Measurements from ENCODE around the gene GAS2L2.

GAS2L2 gene

GRCh38 chr17:35732806-35733136, 20.3 kb downstream of the GAS2L2 start:
- TF ChIP-seq GATA1 (IDR thresholded peaks at IDR 0.05; ENCODE audit: low read depth, low read length) = no peak
- no peak for TF ChIP-seq POLR2A (IDR thresholded peaks at IDR 0.05; ENCODE audit: low read length)
- DNase-seq = no peak

- DNase-seq = no peak
- TF ChIP-seq GATA1 (IDR thresholded peaks at IDR 0.05; ENCODE audit: low read depth, low read length) (no peak), POLR2A (IDR thresholded peaks at IDR 0.05; ENCODE audit: low read length) (no peak)
Measured at GRCh38 chr17:35731917-35732805, 20.9 kb downstream of the GAS2L2 start.

- TF ChIP-seq GATA1 (IDR thresholded peaks at IDR 0.05; ENCODE audit: low read depth, low read length) (no peak), POLR2A (IDR thresholded peaks at IDR 0.05; ENCODE audit: low read length) (no peak)
Measured at GRCh38 chr17:35731239-35731916, 21.7 kb downstream of the GAS2L2 start, which contains the start of gene RASL10B. Gene RASL10B (plus strand): TSS chr17:35731639. CDS start chr17:35735185, 3,546 bp downstream.

GRCh38 chr17:35730400-35731005, 22.5 kb downstream of the GAS2L2 start:
- DNase-seq = no peak
- TF ChIP-seq GATA1 (IDR thresholded peaks at IDR 0.05; ENCODE audit: low read depth, low read length) (no peak), POLR2A (IDR thresholded peaks at IDR 0.05; ENCODE audit: low read length) (no peak)

More at GRCh38 chr17:35731239-35731916, 21.7 kb downstream of the GAS2L2 start, which contains the start of gene RASL10B:
- DNase-seq = peak; percentile 39 to 47

- no peak for DNase-seq
- TF ChIP-seq GATA1 (IDR thresholded peaks at IDR 0.05; ENCODE audit: low read depth, low read length) (no peak), POLR2A (IDR thresholded peaks at IDR 0.05; ENCODE audit: low read length) (no peak)
Measured at GRCh38 chr17:35729405-35729833, 23.6 kb downstream of the GAS2L2 start.

GRCh38 chr17:35728551-35728950, 24.5 kb downstream of the GAS2L2 start:
- no peak for DNase-seq
- TF ChIP-seq GATA1 (IDR thresholded peaks at IDR 0.05; ENCODE audit: low read depth, low read length) (no peak), POLR2A (IDR thresholded peaks at IDR 0.05; ENCODE audit: low read length) (no peak)

- no peak for DNase-seq
- TF ChIP-seq GATA1 (IDR thresholded peaks at IDR 0.05; ENCODE audit: low read depth, low read length) = no peak
- no peak for TF ChIP-seq POLR2A (IDR thresholded peaks at IDR 0.05; ENCODE audit: low read length)
Measured at GRCh38 chr17:35727635-35728034, 25.4 kb downstream of the GAS2L2 start.

- TF ChIP-seq POLR2A (IDR thresholded peaks at IDR 0.05; ENCODE audit: low read length) = no peak
- no peak for TF ChIP-seq GATA1 (IDR thresholded peaks at IDR 0.05; ENCODE audit: low read depth, low read length)
- no peak for DNase-seq
Measured at GRCh38 chr17:35726953-35727460, 26.0 kb downstream of the GAS2L2 start.

- TF ChIP-seq POLR2A (IDR thresholded peaks at IDR 0.05; ENCODE audit: low read length) (no peak), GATA1 (IDR thresholded peaks at IDR 0.05; ENCODE audit: low read depth, low read length) (no peak)
- peak; percentile 22 to 45 for DNase-seq
Measured at GRCh38 chr17:35726127-35726952, 26.7 kb downstream of the GAS2L2 start.

GRCh38 chr17:35725802-35726126, 27.3 kb downstream of the GAS2L2 start:
- DNase-seq = no peak
- no peak for TF ChIP-seq GATA1 (IDR thresholded peaks at IDR 0.05; ENCODE audit: low read depth, low read length)
- no peak for TF ChIP-seq POLR2A (IDR thresholded peaks at IDR 0.05; ENCODE audit: low read length)

- no peak for DNase-seq
- TF ChIP-seq GATA1 (IDR thresholded peaks at IDR 0.05; ENCODE audit: low read depth, low read length) = no peak
- no peak for TF ChIP-seq POLR2A (IDR thresholded peaks at IDR 0.05; ENCODE audit: low read length)
Measured at GRCh38 chr17:35725058-35725457, 28.0 kb downstream of the GAS2L2 start.

GRCh38 chr17:35723735-35724134, 29.3 kb downstream of the GAS2L2 start:
- TF ChIP-seq POLR2A (IDR thresholded peaks at IDR 0.05; ENCODE audit: low read length) (no peak), GATA1 (IDR thresholded peaks at IDR 0.05; ENCODE audit: low read depth, low read length) (no peak)
- DNase-seq = no peak

GRCh38 chr17:35717475-35717874, 35.6 kb downstream of the GAS2L2 start:
- no peak for DNase-seq
- no peak for TF ChIP-seq GATA1 (IDR thresholded peaks at IDR 0.05; ENCODE audit: low read depth, low read length)
- no peak for TF ChIP-seq POLR2A (IDR thresholded peaks at IDR 0.05; ENCODE audit: low read length)
